Measurements from ENCODE around the gene ABCC1. TPM values are rescaled to one million over a fixed set of nuclear protein-coding genes. Genes with fewer than 3 reads are reported as not detected.
"Not testable (repeated sequence)": the region's sequence is repeated elsewhere in the genome, so short reads cannot be mapped to it uniquely, and the experiment has no call there.

Gene ABCC1
- total RNA-seq, 2 donors from 2014 or later, result 22.0 to 22.2 TPM

DNA sequence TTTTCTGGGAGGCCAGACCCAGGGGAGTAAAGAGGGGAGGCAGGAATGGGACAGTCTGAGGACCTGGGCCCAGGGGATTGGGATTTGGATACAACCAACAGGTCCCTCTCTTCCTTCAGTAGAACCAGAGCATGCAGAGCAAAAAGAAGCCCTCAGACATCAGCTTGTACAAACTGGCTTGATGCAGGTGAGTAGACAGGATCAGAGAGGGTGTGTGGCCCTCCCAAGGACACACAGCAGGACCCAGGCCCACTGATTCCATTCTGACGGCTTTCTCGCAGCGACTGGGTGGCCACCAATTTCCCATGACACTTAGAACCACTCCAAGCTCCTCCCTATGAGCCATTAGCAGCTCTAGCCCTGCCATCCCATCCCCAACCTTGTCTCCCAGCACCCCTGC lies 210.2 kb downstream of the ABCC1 start:
- Histone ChIP-seq H3K9ac (ENCODE audit: low read depth in 2 of 2, low read length in 2 of 2) (no peak overlapping the region), H3K4me3 (no peak overlapping the region), H3K36me3 (no peaks in the 10 kb centered on the region), H3K27ac (no peak overlapping the region), H3K4me1 (no peaks in the 10 kb centered on the region), H3K27me3 (no peaks in the 10 kb centered on the region), H3K9me3 (no peaks in the 10 kb centered on the region)
- TF ChIP-seq, protein P1, sequence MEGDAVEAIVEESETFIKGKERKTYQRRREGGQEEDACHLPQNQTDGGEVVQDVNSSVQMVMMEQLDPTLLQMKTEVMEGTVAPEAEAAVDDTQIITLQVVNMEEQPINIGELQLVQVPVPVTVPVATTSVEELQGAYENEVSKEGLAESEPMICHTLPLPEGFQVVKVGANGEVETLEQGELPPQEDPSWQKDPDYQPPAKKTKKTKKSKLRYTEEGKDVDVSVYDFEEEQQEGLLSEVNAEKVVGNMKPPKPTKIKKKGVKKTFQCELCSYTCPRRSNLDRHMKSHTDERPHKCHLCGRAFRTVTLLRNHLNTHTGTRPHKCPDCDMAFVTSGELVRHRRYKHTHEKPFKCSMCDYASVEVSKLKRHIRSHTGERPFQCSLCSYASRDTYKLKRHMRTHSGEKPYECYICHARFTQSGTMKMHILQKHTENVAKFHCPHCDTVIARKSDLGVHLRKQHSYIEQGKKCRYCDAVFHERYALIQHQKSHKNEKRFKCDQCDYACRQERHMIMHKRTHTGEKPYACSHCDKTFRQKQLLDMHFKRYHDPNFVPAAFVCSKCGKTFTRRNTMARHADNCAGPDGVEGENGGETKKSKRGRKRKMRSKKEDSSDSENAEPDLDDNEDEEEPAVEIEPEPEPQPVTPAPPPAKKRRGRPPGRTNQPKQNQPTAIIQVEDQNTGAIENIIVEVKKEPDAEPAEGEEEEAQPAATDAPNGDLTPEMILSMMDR (IDR thresholded peaks at IDR 0.05), result no peak
- intact Hi-C loops (cut with DNase I), result no loop called here
- no peak for DNase-seq

DNA sequence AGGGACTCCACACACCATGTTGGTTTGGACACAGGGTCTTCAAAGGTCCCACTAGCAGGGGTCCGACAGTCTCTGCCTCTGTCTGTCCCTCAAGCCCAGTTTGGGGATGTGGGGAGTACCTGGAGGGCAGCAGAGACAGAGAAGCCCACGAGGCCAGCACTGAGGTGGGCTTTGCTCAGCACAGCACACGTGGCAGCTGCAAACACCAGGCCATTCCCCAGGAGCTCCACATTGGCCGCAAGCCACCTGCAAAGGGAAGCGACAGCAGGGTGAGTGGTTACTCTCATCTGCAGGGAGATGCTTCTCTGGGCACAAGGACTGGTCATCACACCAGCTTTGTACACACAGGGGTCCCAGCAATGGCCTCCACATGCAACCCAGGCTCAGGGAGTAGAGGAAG lies 211.9 kb downstream of the ABCC1 start:
- TF ChIP-seq, protein P1 (IDR thresholded peaks at IDR 0.05), result no peak
- H3K27me3 ChIP-seq, result no peaks in the 10 kb centered on the region
- H3K9me3 ChIP-seq, result no peaks in the 10 kb centered on the region
- no peak overlapping the region for H3K27ac ChIP-seq
- no peak overlapping the region for H3K4me3 ChIP-seq
- no peaks in the 10 kb centered on the region for H3K4me1 ChIP-seq
- H3K36me3 ChIP-seq, result no peaks in the 10 kb centered on the region
- intact Hi-C loops (cut with DNase I), result no loop called here
- no peak for DNase-seq
- no peak overlapping the region for H3K9ac ChIP-seq (ENCODE audit: low read depth in 2 of 2, low read length in 2 of 2)

DNA sequence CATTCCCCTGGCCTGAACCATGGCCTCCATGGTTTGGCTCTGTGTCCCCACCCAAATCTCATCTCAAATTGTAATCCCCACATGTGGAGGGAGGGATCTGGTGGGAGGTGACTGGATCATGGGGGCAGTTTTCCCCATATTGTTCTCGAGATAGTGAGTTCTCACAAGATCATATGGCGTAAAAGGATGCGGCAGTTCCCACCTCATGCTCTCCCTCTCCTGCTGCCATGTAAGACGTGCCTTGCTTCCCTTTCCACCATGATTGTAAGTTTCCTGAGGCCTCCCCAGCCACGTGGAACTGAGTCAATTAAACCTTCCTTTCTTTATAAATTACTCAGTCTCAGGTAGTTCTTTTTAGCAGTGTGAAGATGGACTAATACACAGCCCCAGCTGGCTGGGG lies 212.4 kb downstream of the ABCC1 start:
- H3K27ac ChIP-seq; H3K9ac ChIP-seq (ENCODE audit: low read depth in 2 of 2, low read length in 2 of 2); H3K4me3 ChIP-seq; H3K27me3 ChIP-seq; H3K9me3 ChIP-seq; DNase-seq; intact Hi-C loops (cut with DNase I); H3K36me3 ChIP-seq; H3K4me1 ChIP-seq: not testable (repeated sequence)

DNA sequence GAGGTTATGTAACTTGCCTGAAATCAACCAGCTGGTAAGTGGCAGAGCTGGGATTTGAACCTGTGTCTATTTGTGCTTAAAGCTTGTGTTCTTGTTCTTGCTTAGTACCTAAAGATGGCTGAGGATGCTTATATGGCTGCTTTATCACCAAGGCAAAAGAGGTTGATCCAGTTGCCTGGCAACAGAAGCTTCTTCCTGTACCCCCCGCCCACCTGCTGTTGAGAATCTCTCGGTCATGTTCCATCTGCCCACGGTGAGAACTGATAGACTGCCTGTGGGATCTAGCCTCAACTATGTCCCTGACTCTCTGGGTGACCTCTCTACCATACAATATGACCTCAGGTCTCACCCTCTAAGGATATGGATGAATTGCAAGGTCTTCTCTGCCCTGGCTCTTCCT lies 213.2 kb downstream of the ABCC1 start:
- TF ChIP-seq, protein P1 (IDR thresholded peaks at IDR 0.05), result no peak
- Histone ChIP-seq H3K9ac (ENCODE audit: low read depth in 2 of 2, low read length in 2 of 2) (no peak overlapping the region), H3K36me3 (no peaks in the 10 kb centered on the region), H3K27ac (no peak overlapping the region), H3K4me3 (no peak overlapping the region), H3K27me3 (no peaks in the 10 kb centered on the region), H3K9me3 (no peaks in the 10 kb centered on the region), H3K4me1 (no peaks in the 10 kb centered on the region)
- intact Hi-C loops (cut with DNase I), result no loop called here
- no peak for DNase-seq

DNA sequence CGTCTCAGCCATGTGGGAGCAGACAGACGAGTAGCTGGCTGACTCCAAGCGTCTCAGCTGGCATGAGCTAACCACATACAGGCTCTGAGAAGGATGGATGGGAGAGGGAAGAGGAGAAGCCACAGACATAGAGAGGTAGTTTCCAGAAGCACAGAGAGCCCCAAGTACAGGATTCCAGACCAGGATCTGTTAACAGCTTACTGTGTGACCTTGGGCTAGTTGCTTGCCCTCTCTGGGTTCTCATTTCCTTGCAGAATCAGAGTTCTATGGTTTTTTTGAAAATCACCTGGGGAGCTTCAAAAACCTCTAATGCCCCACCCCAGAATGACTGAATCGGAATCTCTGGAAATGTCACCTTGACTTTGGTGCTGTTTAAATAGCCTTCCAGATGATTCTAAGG lies 213.7 kb downstream of the ABCC1 start:
- H3K27ac ChIP-seq, result no peak overlapping the region
- TF ChIP-seq, protein P1 (IDR thresholded peaks at IDR 0.05), result no peak
- no peaks in the 10 kb centered on the region for H3K4me1 ChIP-seq
- no peaks in the 10 kb centered on the region for H3K36me3 ChIP-seq
- intact Hi-C loops (cut with DNase I), result no loop called here
- no peaks in the 10 kb centered on the region for H3K27me3 ChIP-seq
- H3K4me3 ChIP-seq, result no peak overlapping the region
- no peaks in the 10 kb centered on the region for H3K9me3 ChIP-seq
- no peak overlapping the region for H3K9ac ChIP-seq (ENCODE audit: low read depth in 2 of 2, low read length in 2 of 2)
- no peak for DNase-seq

DNA sequence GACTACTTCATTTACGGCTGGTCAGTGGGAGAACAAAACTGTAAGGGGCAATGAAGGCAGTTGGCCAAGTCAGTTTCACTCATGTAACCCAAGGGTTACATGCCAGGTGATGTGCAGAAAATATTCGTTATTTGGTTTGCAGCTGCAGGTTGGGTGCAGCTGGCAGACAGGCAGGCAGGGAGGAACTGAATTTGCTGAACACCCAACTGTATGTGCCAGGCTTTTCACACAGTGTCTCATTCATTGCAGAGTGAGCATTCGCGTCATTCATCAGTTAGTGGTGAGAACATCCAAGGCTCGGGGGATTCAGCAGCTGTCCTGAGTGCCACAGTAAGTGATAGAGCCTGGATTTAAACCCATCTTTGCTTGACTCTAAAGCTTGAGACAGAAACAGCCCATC lies 214.2 kb downstream of the ABCC1 start:
- no peaks in the 10 kb centered on the region for H3K27me3 ChIP-seq
- DNase-seq, result no peak
- no peak overlapping the region for H3K27ac ChIP-seq
- intact Hi-C loops (cut with DNase I), result no loop called here
- TF ChIP-seq, protein P1 (IDR thresholded peaks at IDR 0.05), result no peak
- H3K4me3 ChIP-seq, result no peak overlapping the region
- H3K9ac ChIP-seq (ENCODE audit: low read depth in 2 of 2, low read length in 2 of 2), result no peak overlapping the region
- no peaks in the 10 kb centered on the region for H3K9me3 ChIP-seq
- H3K4me1 ChIP-seq, result no peaks in the 10 kb centered on the region
- no peaks in the 10 kb centered on the region for H3K36me3 ChIP-seq

Measured in colonic mucosa (tissue), 4 donors.